ENCODE results near the gene GPR150.

- TF ChIP-seq TCF7L2 (IDR thresholded peaks at IDR 0.05; ENCODE audit: low read depth, low read length) (no peak), BHLHE40 (IDR thresholded peaks at IDR 0.05; ENCODE audit: low read length) (no peak), ZNF549 (CRISPR knock-in tag; IDR thresholded peaks at IDR 0.05) (no peak)
These were observed 13.8 kb downstream of the GPR150 start for GRCh38 chr5:95633671-95634070.
